NB4 (cell line): ENCODE data around the gene ARRDC4.

Experiments
- DNase-seq: peaks from one replicate; pipeline ENCODE4 v3.0.0; 2010; ENCODE audit warnings: low read depth
- H3K4me3 ChIP-seq: one replicate; pipeline ENCODE4 v1.5.1; 2011; ENCODE audit warnings: mild to moderate bottlenecking, low read depth, low read length, moderate library complexity
- MYC ChIP-seq: IDR thresholded peaks from 2 replicates; pipeline ENCODE4 v1.6.1; 2011; ENCODE audit warnings: low read depth, low read length
- POLR2A ChIP-seq: IDR thresholded peaks from 2 replicates; pipeline ENCODE4 v1.6.1; 2011; ENCODE audit warnings: mild to moderate bottlenecking; ENCODE audit not compliant: insufficient read length; ENCODE audit errors: extremely low read depth
- TF ChIP-seq, protein P1 (sequence below): IDR thresholded peaks from one replicate; pipeline ENCODE4 v1.5.1; 2012; ENCODE audit warnings: low read depth, low read length
- TF ChIP-seq, protein P2 (sequence below): IDR thresholded peaks from 2 replicates; pipeline ENCODE4 v1.6.1; 2011; ENCODE audit warnings: low read depth, low read length

The ARRDC4 gene

DNA sequence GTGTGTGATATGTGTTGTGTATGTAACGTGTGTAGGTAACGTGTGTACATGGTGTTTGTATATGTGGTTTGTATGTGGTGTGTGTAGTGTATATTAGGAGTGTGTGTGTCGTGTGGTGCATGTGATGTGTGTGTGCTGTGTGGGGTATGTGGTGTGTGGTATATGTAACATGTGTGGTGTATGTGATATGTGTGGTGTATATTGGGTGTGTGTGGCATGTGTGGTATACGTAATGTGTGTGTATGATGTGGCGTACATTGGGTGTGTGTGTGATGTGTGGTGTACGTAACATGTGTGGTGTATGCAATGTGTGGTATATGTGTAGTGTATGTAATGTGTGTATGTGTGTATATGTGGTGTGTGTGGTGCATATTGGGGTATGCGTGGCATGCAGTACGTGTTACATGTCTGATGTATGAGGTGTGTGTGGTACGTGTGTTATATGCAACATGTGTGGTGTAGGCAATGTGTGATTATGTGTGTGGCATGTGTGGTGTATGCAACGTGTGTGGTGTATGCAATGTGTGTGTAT is 41.2 kb downstream of the ARRDC4 start:
- TF ChIP-seq, protein P1, sequence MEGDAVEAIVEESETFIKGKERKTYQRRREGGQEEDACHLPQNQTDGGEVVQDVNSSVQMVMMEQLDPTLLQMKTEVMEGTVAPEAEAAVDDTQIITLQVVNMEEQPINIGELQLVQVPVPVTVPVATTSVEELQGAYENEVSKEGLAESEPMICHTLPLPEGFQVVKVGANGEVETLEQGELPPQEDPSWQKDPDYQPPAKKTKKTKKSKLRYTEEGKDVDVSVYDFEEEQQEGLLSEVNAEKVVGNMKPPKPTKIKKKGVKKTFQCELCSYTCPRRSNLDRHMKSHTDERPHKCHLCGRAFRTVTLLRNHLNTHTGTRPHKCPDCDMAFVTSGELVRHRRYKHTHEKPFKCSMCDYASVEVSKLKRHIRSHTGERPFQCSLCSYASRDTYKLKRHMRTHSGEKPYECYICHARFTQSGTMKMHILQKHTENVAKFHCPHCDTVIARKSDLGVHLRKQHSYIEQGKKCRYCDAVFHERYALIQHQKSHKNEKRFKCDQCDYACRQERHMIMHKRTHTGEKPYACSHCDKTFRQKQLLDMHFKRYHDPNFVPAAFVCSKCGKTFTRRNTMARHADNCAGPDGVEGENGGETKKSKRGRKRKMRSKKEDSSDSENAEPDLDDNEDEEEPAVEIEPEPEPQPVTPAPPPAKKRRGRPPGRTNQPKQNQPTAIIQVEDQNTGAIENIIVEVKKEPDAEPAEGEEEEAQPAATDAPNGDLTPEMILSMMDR = no peak
- no peak for TF ChIP-seq MYC
- TF ChIP-seq POLR2A = no peak
- TF ChIP-seq, protein P2, sequence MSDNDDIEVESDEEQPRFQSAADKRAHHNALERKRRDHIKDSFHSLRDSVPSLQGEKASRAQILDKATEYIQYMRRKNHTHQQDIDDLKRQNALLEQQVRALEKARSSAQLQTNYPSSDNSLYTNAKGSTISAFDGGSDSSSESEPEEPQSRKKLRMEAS = no peak
- H3K4me3 ChIP-seq = no peak overlapping the region
- no peak for DNase-seq

DNA sequence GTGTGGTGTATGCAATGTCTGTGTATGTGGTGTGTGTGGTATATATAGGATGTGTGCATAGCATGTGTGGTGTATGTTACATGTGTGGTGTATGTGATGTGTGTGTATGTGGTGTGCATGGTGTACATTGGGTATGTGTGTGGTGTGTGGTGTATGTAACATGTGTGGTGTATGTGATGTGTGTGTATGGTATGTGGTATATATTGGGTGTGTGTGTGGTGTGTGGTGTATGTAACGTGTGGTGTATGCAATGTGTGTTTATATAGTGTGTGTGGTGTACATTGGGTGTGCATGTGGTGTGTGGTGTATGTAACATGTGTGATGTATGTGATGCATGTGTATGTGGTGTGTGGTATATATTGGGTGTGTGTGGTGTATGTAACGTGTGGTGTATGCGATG is 41.9 kb downstream of the ARRDC4 start:
- TF ChIP-seq MYC (no peak), POLR2A (no peak)
- TF ChIP-seq, protein P1 = no peak
- TF ChIP-seq, protein P2 = no peak
- H3K4me3 ChIP-seq = no peak overlapping the region
- DNase-seq = no peak

DNA sequence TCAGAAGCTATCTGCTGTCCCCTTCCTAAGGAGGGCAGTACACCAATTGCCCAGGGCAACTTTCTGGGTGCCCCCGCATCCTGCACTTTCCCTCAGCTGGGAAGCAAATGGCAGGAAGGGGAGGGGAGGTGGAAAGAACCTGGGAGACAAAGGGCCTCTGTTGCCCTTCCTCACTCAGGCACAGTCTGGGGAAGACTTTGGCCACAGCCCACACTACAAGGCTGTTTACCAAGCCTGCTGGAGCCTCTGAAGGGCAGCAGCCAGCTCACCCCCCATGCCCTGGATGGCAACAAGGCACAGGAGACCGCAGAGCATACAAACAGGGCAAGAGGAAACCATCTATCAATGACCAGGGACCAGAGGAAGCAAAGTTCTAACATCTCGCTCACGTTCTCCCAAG is 42.4 kb downstream of the ARRDC4 start:
- TF ChIP-seq POLR2A = no peak
- H3K4me3 ChIP-seq = no peak overlapping the region
- DNase-seq = no peak

DNA sequence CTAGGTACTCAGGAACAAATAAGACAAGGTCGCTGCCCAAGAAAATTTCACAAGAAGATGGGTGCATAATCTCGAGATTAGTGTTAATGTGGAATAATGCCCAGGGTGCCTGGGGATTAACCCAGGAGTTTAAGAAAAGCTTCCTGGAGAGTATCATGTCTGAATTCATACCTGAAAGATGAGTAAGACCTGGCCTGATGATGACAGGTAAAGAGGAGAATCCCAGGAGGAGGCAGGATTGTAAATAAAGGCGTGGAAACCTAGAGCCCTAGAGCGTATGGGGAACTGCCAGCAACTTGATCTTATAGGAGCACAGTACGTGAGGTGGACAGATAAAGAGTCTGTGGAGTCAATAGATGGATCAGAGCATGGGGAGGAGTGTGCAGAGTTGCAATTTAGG is 43.0 kb downstream of the ARRDC4 start:
- TF ChIP-seq POLR2A = no peak
- TF ChIP-seq, protein P2 = no peak
- TF ChIP-seq, protein P1 = no peak
- no peak for TF ChIP-seq MYC
- DNase-seq = no peak
- no peak overlapping the region for H3K4me3 ChIP-seq

DNA sequence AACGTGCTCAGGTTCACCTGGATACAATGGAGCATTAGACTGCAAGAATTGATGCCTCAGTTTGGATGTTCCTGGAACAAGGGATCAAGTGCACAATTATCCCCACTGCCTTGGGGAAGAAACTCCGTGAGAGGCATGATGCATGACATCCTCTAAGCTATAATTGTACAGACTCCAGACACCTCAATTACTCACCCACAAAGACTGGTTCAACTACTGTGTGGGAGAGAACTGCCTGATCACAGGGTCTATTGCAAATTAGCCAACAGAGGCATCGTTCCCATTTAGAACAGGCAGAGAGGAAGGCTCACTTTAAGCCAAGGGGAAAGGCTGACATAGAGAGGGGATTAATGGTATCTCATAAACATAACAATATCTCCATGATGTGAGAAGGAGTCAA is 43.5 kb downstream of the ARRDC4 start:
- TF ChIP-seq, protein P2 = no peak
- no peak for TF ChIP-seq MYC
- TF ChIP-seq, protein P1 = no peak
- TF ChIP-seq POLR2A = no peak
- no peak overlapping the region for H3K4me3 ChIP-seq
- DNase-seq = no peak

DNA sequence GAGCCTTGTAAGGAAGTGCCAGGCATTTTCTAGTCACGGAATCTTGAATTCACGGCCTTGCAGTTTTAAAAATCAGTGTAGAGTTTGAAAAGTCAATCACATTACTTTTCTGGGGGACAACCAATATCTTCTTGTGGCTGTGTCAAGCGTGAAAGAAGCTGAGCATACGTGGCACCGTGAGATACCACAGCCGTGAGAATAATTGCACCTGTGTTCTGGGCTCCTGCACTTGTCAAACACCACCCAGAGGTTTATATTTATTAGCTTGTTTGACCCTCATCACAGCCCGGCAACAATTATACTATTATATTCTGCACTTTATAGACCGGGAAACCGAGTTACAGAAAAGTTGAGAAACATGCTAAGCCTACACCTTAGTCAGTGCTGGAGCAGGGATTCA is 45.2 kb downstream of the ARRDC4 start:
- no peak for TF ChIP-seq MYC
- TF ChIP-seq, protein P2 = no peak
- TF ChIP-seq POLR2A = no peak
- TF ChIP-seq, protein P1 = no peak
- no peak overlapping the region for H3K4me3 ChIP-seq
- DNase-seq = no peak
